A673 (cell line): ENCODE data around the gene MDK. TPM values are rescaled to one million over a fixed set of nuclear protein-coding genes. Genes with fewer than 3 reads are reported as not detected.
A peak's percentile ranks its signal among the peaks of the same experiment; 100 is the strongest.

Source experiments
- BruUV-seq: library from RNA; stranded (reverse); fragments of 400-500 nt; replicated peaks from 2 replicates; lab custom pipeline; 2021; lab: Mats Ljungman, UMichigan
- CTCF ChIA-PET: fragments of 300-600 bp; sonication (Branson Sonifier 250); formaldehyde crosslinking; loops from one replicate; lab custom pipeline; 2022; ENCODE audit warnings: antibody characterized with exemption; lab: Charles Lee
- POLR2A ChIA-PET: fragments of 300-600 bp; sonication (Branson Sonifier 250); formaldehyde crosslinking; loops from one replicate; lab custom pipeline; 2022; ENCODE audit warnings: antibody characterized with exemption; ENCODE audit not compliant: low non-redundant PET; lab: Charles Lee
- DNase-seq: peaks from one replicate; pipeline ENCODE4 v3.0.0-alpha.2; 2015; ENCODE audit warnings: low spot score
- H3K27ac ChIP-seq: fragments of 200-600 bp; sonication (generic); 2 replicates; pipeline ENCODE4 v1.5.1; 2016; ENCODE audit warnings: mixed run types, low read depth, mild to moderate bottlenecking, mixed read lengths, antibody characterized with exemption, low read length; ENCODE audit not compliant: poor library complexity, severe bottlenecking
- H3K27me3 ChIP-seq: fragments of 200-600 bp; sonication (generic); replicated peaks from 2 replicates; pipeline ENCODE4 v1.6.1; 2017; ENCODE audit warnings: mixed run types, low read depth, mild to moderate bottlenecking, mixed read lengths, antibody characterized with exemption, low read length; ENCODE audit not compliant: insufficient read depth, poor library complexity
- H3K36me3 ChIP-seq: fragments of 200-600 bp; sonication (generic); 2 replicates; pipeline ENCODE4 v1.6.1; 2016; ENCODE audit warnings: mixed run types, mild to moderate bottlenecking, mixed read lengths, antibody characterized with exemption, low read length; ENCODE audit not compliant: insufficient read depth, poor library complexity, severe bottlenecking
- H3K4me1 ChIP-seq: fragments of 200-600 bp; sonication (generic); 2 replicates; pipeline ENCODE4 v1.6.1; 2017; ENCODE audit warnings: mixed run types, mild to moderate bottlenecking, mixed read lengths, antibody characterized with exemption, low read length; ENCODE audit not compliant: insufficient read depth, poor library complexity, severe bottlenecking
- H3K4me3 ChIP-seq: fragments of 200-600 bp; sonication (generic); 2 replicates; pipeline ENCODE4 v1.5.1; 2016; ENCODE audit warnings: low read depth, mixed run types, mild to moderate bottlenecking, mixed read lengths, low read length; ENCODE audit not compliant: poor library complexity, severe bottlenecking
- H3K9me3 ChIP-seq: fragments of 200-600 bp; sonication (generic); 2 replicates; pipeline ENCODE4 v1.6.1; 2016; ENCODE audit warnings: mixed run types, low read depth, mild to moderate bottlenecking, mixed read lengths, antibody characterized with exemption, low read length; ENCODE audit not compliant: poor library complexity, severe bottlenecking
- CTCF ChIP-seq: fragments of 300-800, 200-600 bp; sonication (generic); conservative IDR thresholded peaks from 2 replicates; pipeline ENCODE4 v1.5.1; 2017; ENCODE audit warnings: low read depth, mild to moderate bottlenecking, antibody characterized with exemption, low read length, moderate library complexity, mixed read lengths
- EZH2 ChIP-seq: fragments of 200-600 bp; sonication (generic); IDR thresholded peaks from 2 replicates; pipeline ENCODE4 v1.6.1; 2017; ENCODE audit warnings: borderline replicate concordance, low read depth, mild to moderate bottlenecking, mixed read lengths, antibody characterized with exemption, low read length; ENCODE audit not compliant: poor library complexity, severe bottlenecking
- intact Hi-C: fragments of 100-400 bp; cut with micrococcal nuclease; formaldehyde crosslinking; loops from one replicate; pipeline ENCODE4 v1.10.0; 2022; ENCODE audit not compliant: unreplicated experiment
- total RNA-seq: library from RNA; stranded (reverse); gene quantifications from 2 replicates; pipeline ENCODE4 v1.2.3, GENCODE V29; 2021

The MDK gene
- total RNA-seq, 1 experiment from 2014 or later, result 252 TPM

GRCh38 chr11:46380340-46381047 lies 975 bp upstream of the MDK start:
- POLR2A ChIA-PET, result no interaction called here

GRCh38 chr11:46381819-46382645 lies 563 bp downstream of the MDK start:
- DNase-seq, result peak; percentile 88
- intact Hi-C loops, result loop anchor here (10.0 kb wide), 3 partner anchors 343 to 973 kb away; partner anchors contain the start of gene MYBPC3
- POLR2A ChIA-PET, result no interaction called here

More at GRCh38 chr11:46380340-46381047, 975 bp upstream of the MDK start:
- BruUV-seq, result no TSS peak
- intact Hi-C loops, result loop anchor here (10.0 kb wide), 3 partner anchors 344 to 974 kb away; partner anchors contain the start of gene MYBPC3
- H3K36me3 ChIP-seq, result peaks cover 26% of the 10 kb centered on the region
- H3K4me1 ChIP-seq, result peaks cover 24% of the 10 kb centered on the region
- CTCF ChIA-PET, result interaction anchor here (0.6 to 1.3 kb wide), 4 partner anchors 12 to 160 kb away, joined by 3 to 13 read pairs (median 5); no protein-coding TSS in a partner anchor
- peak overlapping the region; percentile 62 for H3K4me3 ChIP-seq
- no peaks in the 10 kb centered on the region for H3K9me3 ChIP-seq
- no peaks in the 10 kb centered on the region for H3K27me3 ChIP-seq
- no peak for TF ChIP-seq CTCF
- no peak for TF ChIP-seq EZH2
- DNase-seq, result peak; percentile 77
- peak overlapping the region; percentile 80 for H3K27ac ChIP-seq

More at GRCh38 chr11:46381819-46382645, 563 bp downstream of the MDK start:
- CTCF ChIA-PET, result interaction anchor here (0.7 to 1.7 kb wide), 3 partner anchors 27 to 465 kb away, joined by 3 to 4 read pairs (median 3); no protein-coding TSS in a partner anchor
- no peaks in the 10 kb centered on the region for H3K27me3 ChIP-seq
- H3K36me3 ChIP-seq, result peaks cover 11% of the 10 kb centered on the region
- TSS peak; percentile 86 for BruUV-seq
- peak overlapping the region; percentile 62 for H3K4me3 ChIP-seq
- no peaks in the 10 kb centered on the region for H3K9me3 ChIP-seq
- H3K27ac ChIP-seq, result peak overlapping the region; percentile 75
- TF ChIP-seq EZH2 (no peak), CTCF (no peak)
- H3K4me1 ChIP-seq, result peaks cover 24% of the 10 kb centered on the region
